HG02610 (cell line): ENCODE measurements around the gene ADA.
"Not testable (repeated sequence)": the region's sequence is repeated elsewhere in the genome, so short reads cannot be mapped to it uniquely, and the experiment has no call there.

Experiments
- ATAC-seq: cut with Tn5 transposase; IDR thresholded peaks from one replicate; pipeline ENCODE4 v1.9.1; 2021; ENCODE audit warnings: mild to moderate bottlenecking, moderate library complexity; ENCODE audit not compliant: unreplicated experiment

ADA gene

DNA sequence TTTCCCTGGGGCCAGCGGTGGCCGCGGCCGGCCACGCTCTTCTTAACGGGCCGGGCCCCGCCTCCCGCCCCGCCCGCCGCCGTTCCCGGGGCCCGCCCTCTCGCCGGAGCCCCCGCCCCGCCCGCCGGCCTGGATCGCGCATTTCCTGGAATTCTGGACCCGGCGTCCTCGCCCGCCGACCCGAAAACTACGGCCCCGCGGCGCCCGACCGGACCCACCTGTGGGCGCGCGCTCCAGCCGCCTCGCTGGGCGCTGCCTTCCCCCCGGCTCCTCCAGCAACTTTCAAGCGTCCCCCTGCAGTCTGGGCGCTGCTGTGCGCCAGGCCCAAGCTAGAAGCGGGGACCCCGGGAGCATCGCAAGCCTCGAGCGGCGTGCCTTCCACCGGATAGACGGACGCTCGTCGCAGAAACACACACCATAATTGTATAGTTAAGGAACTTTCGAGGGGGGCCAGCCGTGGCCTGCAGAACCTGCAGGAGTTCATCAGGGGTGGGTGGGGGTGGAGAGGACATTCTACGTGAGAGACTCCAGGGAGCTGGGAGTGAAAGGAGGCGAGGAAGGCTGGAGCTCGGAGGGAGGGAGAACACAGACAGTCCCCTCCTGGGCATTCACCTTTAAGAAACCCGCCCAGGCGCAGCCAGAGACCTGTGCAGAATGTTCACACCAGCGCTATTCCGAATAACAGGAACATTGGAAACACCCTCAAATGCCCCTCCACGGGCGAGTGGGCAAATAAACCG is at the start of gene ADA:
Gene ADA, minus strand, starts transcription at position 16 of the 740 bp plus-strand sequence. CDS start 92 bp downstream, outside the sequence.
- peak; percentile 42 for ATAC-seq

DNA sequence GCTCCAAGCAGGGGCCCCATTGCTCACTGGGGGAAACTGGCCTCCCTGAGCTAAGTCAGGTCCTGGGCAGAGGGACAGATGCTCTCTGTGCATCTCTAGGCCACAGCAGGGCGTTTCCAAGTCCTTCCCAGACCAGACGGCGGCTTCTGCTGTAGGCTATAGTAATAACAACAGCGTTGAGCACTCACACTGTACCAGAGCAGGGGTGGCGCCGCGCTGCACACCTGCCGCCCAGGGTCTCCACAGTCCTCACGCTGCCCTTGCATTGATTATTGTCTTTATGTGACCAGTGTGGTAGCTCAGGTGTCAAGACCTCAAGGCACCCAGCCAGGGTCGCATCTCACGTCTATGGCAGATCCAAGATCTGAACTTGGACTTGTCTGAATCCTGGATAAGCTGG is 48.8 kb upstream of the ADA start:
- ATAC-seq: no peak

DNA sequence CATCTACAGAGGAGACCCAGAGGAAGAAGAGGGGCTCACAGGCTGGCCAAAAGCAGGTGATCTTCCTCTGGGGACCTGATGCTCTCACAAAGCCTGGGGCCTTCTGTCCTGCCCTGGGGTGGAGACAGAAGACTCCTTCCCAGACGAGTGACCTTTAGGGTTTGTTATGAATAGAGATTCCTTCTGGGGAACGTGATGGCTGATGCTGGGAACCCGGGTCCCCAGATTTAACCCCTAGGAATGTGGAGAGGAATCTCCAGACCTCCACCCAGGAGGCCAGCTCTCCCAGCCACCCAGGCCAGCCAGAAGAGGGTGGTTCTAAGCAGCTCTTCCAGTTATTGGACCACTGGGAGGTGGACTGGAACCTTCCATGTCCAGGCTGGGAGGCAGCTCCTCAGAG is 46.9 kb upstream of the ADA start:
- ATAC-seq: no peak

DNA sequence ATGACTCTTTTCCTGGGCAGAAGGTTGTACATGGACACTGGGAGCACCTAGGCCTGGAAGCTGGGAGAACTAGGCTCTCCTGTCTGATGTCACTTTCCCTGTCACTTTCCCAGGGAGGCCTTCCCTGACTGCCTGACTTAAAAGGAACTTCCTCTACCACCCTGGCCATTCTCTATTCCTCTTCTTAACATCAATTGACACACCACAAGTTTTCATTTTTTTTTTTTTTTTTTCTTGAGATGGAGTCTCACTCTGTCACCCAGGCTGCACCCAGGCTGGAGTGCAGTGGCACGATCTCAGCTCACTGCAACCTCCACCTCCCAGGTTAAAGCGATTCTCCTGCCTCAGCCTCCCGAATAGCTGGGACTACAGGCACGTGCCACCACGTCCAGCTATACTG is 45.5 kb upstream of the ADA start:
- ATAC-seq: not testable (repeated sequence)

DNA sequence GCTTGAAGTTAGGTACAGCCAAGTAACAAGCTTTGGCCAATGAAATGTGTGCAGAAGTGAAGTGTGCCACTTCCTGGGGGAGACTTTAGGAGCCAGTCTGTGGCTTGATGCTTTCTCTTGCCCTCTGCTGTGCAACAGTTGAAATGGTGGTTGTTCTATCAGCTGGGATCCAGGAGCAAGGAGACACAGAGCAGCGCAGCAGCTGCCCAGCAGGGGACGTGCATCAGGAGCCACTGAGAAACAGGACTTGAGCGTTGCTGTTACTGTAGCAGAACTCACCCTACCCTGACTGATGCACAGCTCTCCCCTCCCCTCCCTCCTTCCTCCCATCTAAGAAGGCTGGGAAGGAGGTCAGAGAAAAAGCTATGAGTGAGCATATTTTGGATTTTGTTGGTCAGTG is 44.8 kb upstream of the ADA start:
- ATAC-seq: no peak

DNA sequence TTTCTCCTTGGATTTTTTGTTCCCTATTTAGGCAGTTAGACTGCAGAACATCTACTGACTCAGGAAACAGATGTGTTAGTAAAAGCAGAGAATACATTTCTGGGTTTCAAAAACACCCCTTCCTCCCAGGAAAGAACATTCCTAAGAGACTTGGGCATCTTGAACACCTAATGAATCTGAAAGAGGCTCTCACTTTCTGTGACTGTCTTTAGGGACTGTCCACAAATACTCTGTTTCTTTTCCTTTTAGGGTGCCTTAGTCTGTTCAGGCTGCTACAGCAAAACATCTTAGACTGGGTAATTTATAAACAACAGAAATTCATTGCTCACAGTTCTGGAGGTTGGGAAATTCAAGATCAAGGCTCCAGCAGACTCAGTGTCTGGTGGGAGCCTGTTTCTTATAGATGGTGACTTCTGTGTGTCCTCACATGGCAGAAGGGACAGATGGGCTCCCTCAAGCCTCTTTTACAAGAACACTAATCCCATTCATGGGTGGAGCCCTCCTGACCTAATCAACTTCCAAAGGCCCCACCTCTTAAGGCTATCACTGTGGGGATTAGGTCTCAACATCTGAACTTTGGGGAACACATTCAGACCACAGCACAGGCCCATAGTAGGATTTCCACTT is 44.3 kb upstream of the ADA start:
- no peak for ATAC-seq

DNA sequence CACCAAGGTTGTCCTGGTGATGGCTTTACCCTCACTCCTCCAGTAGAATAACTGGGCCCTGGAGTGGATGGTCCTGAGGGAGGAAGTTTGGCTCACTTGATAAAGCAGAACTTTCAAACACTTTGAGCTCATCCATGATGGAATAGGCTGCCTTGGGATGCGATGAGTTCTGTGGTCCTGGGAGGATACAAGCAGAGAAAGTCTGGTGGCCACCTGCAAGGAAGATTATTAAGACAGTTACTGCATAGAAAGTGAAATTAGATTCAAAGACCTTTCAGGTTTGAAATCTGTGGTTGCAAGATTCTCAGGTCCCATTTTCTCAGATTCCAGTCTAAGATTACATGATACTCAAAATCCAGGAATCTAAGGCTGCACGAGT is 43.8 kb upstream of the ADA start:
- no peak for ATAC-seq

DNA sequence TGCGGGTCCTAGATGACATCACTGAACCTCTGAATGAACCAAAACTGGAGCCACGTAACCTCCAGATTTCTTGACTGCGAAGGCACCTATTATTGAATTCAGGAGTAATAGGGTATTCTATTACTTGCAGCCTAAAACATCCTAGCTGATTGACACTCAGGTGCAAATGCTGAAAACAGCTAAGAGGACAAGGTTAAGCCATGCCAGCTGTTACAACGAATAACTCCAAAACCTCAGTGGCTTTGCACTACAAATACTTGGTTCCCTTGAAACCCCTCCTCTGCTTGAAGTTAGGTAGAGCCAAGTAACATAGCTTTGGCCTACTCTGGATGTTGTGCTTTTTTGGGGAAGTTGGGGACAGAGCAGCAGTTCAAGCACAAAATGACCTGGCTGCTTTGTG is 42.7 kb upstream of the ADA start:
- no peak for ATAC-seq

DNA sequence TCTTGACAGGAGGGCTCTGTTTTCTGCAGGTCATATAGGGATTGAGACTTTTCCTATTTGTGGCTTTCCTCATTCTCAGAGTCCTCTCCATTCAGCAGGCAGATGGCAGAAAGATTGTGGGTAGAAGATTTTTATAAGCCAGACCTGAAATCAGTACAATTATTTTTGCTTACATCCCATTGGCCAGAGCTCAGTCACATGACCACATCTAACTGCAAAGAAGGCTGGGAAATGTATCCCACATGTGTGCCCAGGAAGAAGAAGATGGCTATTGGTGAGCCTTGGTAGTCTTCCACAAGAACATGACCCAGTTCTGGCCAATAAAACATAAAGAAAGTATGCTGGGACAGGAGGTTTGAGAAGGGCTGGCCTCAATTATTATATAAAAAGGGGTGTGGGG is 42.1 kb upstream of the ADA start:
- no peak for ATAC-seq

DNA sequence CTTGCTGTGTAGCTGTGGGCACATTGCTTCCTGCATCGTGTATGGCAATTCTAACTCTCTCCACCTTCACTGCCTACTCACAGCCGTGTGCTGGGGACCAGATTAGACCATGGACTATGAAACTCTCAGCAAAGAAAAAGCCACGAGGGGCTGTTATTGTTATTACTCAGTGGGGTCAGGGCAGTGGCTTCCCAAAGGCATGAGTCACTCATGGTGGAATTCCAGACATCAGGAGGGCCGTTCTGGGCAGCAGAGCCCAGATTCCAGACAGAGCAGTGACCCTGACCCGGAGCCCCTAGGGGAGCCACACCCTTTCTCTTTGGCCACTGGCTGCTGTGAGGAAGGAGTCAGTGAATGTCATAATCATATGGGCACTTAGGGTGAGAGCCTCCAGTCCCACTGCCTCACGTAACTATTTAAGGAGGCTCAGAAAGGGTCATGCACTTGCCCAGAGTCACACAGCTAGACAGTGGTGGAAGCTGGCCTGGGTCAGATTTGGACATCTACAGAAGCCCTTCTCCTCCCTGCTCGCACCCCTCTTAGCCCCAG is 41.5 kb upstream of the ADA start:
- no peak for ATAC-seq

DNA sequence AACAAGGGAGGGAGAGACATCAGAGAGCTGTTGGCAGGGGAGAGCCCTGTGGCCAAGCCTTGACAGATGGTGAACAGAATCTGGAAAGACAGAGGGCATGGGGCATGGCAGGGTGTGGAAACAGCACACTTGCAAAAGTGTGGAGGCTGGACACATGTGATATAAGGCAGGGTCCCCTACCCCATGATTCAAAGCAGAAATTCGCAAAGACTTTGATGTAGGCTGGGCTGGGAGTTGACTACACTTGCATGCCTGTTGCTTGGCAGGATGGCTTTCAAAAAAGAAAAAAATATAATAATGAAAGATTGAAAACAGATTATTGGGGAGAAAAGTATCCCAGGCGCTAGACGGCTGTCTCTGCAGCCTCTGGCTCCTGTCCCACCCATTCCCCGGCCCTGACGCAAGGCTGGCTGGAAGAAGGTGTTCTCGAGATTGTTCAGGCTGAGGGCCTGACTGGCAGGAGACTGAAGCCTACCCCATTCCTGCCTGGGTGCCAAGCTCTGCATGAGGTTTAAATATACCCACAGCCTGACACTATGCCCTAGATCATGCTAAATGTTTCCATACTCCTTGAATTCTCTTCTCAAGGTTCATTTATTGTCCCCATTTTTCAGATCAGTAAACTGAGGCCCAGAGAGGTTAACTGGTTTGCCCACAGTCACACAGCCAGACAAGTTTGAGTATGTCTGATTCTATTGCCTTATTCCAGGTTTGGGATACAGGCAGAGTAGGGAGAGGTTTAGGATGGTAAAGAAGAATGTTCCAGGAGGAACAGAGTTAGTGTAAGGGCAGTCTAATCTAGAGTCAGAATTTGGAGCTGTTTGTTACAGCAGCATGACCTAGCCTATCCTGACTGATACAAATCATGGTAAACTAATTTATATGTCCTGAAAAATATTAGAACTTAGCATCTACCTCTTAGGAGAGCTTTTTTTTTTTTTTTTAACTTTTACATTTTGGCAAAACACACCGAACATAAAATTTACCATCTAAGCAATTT is 40.2 kb upstream of the ADA start:
- no peak for ATAC-seq

DNA sequence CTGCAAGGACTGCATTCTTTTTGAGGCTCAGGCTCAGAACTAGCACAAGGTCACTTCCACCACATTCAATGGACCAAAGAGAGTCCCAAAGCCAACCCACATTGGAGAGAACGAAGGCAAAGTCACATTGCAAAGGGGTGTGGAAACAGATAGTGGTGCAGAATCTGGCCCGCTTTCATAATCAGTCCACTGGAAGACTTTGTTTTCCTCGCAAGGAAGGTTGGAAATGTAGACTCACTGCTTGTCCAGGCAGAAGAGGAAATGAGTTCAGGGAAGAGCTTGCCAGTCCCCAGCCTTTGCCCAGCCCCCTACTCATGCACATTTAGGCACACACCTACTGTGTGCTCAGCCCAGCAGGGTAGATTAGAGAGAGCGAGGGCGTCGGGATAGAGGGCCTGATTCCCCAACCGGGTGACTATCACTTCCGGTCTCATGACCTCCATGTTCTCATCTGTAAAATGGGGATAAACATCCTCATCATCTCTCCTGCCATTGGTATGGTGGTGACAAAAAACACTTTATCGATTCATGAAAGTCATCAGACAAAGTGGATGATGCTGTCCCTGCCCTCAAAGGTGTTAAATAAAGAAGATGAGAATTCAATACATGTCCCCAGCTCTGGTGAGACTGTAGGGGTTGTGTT is 39.4 kb upstream of the ADA start:
- ATAC-seq: no peak

DNA sequence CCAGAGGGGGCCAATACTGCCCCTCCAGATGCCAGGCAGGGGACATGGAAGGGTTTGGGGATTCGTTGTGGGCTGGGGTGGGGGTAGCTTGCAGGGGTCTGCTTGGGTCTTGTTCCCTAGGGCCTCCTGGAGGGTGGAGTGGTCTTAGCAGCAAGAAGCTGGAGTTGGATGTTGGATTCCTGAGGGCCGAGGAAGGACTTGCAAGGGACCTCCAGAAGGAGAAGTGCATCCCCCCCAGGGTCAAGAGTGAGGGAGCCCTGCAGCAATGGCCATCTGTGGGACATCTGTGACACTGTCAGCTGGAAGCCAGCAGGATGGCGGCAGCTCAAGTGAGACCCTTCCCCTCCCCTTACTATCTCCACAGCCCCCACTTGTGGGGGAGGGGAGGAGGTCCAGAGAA is 38.3 kb upstream of the ADA start:
- no peak for ATAC-seq

DNA sequence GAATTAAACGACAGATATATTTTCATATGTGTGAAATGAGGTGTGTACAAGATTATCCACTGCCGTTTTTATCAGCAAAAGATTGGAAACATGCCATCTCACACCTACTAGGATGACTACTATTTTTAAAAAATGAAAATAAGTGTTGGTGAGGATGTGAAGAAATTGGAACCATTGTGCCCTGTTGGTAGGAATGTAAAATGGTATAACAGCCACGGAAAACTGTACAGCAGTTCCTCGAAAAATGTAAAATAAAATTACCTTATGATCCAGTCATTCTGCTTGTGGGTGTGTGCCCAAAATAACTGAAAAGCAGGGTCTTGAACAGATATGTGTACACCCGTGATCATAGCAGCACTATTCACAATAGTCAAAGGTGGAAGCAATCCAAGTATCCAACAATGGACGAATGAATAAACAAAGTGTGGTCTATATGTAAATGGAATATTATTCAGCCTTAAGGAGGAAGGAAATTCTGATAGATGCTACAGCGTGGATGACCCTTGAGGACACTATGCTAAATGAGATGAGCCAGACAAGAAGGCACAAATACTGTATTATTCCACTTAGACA is 36.6 kb upstream of the ADA start:
- ATAC-seq: no peak

DNA sequence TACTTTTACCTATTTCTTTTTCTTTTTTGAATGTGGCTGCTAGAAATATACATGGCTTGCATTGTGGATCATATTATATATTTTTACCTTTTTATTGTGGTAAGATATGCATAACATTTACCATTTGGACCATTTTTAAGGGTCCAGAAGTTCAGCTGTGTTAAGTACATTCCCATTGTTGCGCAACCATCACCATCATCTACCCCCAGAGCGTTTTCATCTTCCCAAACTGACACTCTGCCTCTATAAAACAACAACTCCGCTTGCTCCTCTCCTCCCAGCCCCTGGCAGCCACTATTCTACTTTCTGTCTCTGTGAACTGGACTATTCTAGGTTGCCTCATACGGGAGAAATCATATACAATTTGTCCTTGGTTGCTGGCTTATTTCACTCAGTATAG is 35.4 kb upstream of the ADA start:
- no peak for ATAC-seq

DNA sequence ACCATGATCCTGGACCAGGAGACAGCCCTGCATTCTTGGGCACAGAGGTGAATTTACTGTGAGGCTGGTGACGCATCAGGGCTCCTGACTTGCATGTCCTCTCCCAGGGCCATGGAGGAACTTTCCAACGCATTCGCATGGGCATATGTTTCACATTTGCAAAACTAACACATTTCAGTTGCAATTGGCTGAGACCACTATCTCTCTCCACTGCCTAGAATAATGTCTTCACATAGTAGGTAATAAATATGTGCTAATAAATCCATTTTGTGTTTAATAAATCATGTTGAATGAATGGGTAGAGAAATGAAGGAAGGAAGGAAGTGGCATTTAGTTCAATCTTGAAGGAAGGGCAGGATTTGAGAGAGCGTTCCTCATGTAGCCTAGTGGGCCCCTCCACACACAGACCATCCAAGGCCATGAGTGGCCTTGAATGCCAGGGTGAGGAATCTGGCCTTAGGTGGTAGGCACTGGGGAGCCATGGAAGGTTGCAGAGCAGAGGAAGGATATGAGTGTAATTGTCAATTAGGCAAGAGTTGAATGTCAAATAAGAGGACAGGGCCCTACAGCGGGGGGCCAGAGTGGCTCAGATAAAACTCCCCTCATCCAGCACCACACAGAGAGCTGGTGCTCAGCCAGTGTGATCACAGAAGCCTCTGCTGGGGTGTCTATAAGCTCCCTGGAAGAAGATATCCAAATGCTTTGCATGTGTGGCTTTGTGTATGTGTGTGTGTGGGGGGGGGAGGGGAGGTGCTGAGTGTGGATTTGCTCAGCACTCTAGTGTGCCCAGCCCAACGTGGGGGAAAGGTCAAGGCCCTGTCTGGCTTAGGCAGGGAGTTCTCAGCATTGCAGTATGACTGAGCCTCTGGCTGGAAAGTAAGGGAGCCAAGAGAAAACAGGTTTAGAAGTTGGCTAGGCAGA is 32.8 kb upstream of the ADA start:
- ATAC-seq: no peak

DNA sequence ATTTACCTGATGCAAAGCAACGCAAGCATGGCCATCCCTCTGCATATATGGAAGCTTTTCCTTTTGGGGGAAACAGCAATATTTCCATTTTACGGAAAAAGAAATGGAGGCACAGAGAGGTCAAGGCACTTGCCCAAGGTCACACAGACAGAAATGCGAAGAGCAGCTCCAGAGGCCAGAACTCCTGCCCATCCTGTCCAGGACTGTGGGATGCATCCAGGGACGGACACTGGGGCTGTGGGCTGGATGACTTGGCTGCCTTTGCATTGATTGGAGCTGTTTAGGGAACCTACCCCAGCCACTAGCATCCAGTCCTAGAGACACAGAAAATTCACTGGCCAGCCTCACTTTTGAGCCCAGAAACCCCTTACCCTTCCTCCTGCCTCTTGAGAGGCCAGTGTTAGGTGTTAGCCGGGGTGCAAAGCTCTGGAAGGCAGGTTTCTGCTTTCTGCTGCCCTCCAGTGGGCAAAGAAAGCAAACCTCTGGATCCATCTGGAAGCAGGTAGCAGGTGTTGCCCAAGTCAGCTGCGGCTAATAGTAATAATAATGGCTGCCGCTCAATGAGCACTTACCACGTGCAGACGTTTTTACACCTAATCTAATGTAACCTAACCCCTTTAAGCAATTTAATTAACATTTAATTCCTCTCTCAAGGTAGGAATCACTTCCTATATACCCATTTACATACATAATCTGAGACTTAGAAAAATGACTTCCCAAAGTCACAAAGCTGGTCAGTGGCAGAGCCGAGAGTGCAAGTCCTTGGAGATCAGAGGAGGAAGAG is 32.0 kb upstream of the ADA start:
- no peak for ATAC-seq

DNA sequence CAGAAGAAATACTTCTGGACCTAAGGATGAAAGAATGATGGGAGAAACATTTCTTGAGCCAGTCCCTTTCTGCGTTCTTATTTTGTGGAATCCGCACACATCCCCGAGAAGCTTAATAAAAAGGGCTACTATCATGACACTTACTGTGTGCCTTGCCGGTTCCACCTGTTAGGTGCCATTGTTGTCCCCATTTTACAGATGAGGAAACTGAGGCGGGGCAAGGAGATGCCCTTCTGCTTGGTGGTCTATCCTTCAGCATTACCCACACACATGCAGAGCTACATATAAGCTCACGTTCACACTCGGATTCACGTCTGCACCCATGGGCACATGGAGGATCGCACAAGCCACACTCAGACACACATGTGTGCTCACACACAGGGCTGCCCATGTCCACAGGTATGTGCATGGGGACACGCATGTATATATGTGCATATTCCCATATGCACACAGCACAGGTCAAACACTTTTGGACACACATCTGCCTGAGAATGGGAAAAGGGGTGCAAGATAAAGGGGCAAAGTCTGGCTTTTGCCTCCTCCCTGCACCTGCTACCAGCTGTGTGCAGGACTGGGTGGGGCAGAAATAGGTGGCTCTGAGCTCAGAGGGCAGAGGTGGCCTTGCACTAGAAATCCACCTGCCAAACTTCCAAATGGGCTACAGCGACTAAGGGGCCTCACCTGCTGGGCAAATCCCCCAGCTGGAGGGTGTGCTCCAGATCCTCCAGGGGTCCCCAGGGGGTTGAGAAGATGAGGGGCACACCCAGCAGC is 30.5 kb upstream of the ADA start:
- ATAC-seq: no peak
